Neural cell (in vitro differentiated cells): Measurements from ENCODE around the gene SYNGR1.

Source experiments
- EP300 ChIP-seq: fragments of 450-650 bp; conservative IDR thresholded peaks from 2 replicates; pipeline ENCODE4 v1.6.1; 2014; ENCODE audit warnings: antibody characterized with exemption, mild to moderate bottlenecking, moderate library complexity; ENCODE audit not compliant: poor library complexity, severe bottlenecking
- EZH2 ChIP-seq: fragments of 200-600, 300-800 bp; shearing (Covaris generic), sonication (generic); IDR thresholded peaks from 2 replicates; pipeline ENCODE4 v1.6.1; 2014; ENCODE audit warnings: antibody characterized with exemption, low read length, borderline replicate concordance, mild to moderate bottlenecking; ENCODE audit not compliant: insufficient read depth, poor library complexity, severe bottlenecking
- MXI1 ChIP-seq: fragments of 450-650 bp; conservative IDR thresholded peaks from 2 replicates; pipeline ENCODE4 v1.6.1; 2014; ENCODE audit warnings: antibody characterized with exemption, mild to moderate bottlenecking; ENCODE audit not compliant: poor library complexity, severe bottlenecking
- POLR2AphosphoS5 ChIP-seq: IDR thresholded peaks from 2 replicates; pipeline ENCODE4 v1.6.1; 2012
- SMC3 ChIP-seq: fragments of 450-650 bp; conservative IDR thresholded peaks from 2 replicates; pipeline ENCODE4 v1.6.1; 2014; ENCODE audit warnings: antibody characterized with exemption, mild to moderate bottlenecking, moderate library complexity; ENCODE audit not compliant: poor library complexity
- TF ChIP-seq, protein P1 (sequence below): fragments of 450-650 bp; IDR thresholded peaks from 2 replicates; pipeline ENCODE4 v1.5.1; 2014; ENCODE audit warnings: antibody characterized with exemption, mild to moderate bottlenecking, moderate library complexity; ENCODE audit not compliant: poor library complexity, severe bottlenecking

DNA sequence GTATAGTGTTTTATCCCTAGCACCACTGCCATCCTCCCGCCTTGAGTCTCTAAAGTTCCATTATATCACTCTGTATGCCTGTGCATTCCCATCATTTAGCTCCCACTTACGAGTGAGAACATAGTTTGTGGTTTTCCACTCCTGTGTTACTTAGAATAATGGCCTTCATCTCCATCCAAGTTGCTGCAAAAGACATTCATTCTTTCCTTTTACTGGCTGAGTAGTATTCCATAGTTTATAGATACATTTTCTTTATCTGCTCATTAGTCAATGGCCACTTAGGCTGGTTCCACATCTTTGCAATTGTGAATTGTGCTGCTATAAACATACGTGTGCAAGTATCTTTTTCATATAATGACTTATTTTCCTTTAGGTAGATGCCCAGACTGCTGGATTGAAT lies 74.2 kb downstream of the SYNGR1 start:
- TF ChIP-seq, protein P1, sequence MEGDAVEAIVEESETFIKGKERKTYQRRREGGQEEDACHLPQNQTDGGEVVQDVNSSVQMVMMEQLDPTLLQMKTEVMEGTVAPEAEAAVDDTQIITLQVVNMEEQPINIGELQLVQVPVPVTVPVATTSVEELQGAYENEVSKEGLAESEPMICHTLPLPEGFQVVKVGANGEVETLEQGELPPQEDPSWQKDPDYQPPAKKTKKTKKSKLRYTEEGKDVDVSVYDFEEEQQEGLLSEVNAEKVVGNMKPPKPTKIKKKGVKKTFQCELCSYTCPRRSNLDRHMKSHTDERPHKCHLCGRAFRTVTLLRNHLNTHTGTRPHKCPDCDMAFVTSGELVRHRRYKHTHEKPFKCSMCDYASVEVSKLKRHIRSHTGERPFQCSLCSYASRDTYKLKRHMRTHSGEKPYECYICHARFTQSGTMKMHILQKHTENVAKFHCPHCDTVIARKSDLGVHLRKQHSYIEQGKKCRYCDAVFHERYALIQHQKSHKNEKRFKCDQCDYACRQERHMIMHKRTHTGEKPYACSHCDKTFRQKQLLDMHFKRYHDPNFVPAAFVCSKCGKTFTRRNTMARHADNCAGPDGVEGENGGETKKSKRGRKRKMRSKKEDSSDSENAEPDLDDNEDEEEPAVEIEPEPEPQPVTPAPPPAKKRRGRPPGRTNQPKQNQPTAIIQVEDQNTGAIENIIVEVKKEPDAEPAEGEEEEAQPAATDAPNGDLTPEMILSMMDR: no peak
- TF ChIP-seq MXI1 (no peak), EP300 (no peak), POLR2AphosphoS5 (no peak), SMC3 (no peak), EZH2 (no peak)
